Thoracic aorta (tissue), 2 donors: ENCODE results near the gene DNMT3B. TPM values are rescaled to one million over a fixed set of nuclear protein-coding genes. Genes with fewer than 3 reads are reported as not detected.

Source experiments
- ATAC-seq: fragments of 150-250 bp; one replicate; pipeline ENCODE4 v1.8.0; 2017; ENCODE audit warnings: low read depth; ENCODE audit not compliant: insufficient number of reproducible peaks, low FRiP score
- DNase-seq: peaks from one replicate; pipeline ENCODE4 v3.0.0-alpha.2; 2020; ENCODE audit warnings: low spot score
- H3K27ac ChIP-seq, 2 donors: fragments of 200-600 bp; sonication (generic); 1 replicate in 1 of 2; 2 replicates in 1 of 2; pipeline ENCODE4 v1.5.1; 2016; ENCODE audit warnings: mild to moderate bottlenecking in 2 of 2, moderate library complexity in 2 of 2
- H3K27me3 ChIP-seq: fragments of 200-600 bp; sonication (generic); replicated peaks from 2 replicates; pipeline ENCODE4 v1.6.0; 2016; ENCODE audit warnings: mild to moderate bottlenecking; ENCODE audit not compliant: insufficient read depth
- H3K36me3 ChIP-seq: fragments of 200-600 bp; sonication (generic); one replicate; pipeline ENCODE4 v1.5.1; 2016
- H3K4me1 ChIP-seq, 2 donors: fragments of 200-600 bp; sonication (generic); 1 replicate in 1 of 2; 2 replicates in 1 of 2; pipeline versions ENCODE4 v1.5.1 to v1.6.0; 2016; ENCODE audit warnings: low read depth in 2 of 2, mild to moderate bottlenecking in 1 of 2; ENCODE audit not compliant: control insufficient read depth in 1 of 2
- H3K4me3 ChIP-seq: fragments of 200-600 bp; sonication (generic); 2 replicates; pipeline ENCODE4 v1.5.1; 2016; ENCODE audit warnings: mild to moderate bottlenecking
- H3K9me3 ChIP-seq: fragments of 200-600 bp; sonication (generic); 2 replicates; pipeline ENCODE4 v1.5.1; 2016
- CTCF ChIP-seq: fragments of 200-600 bp; sonication (generic); IDR thresholded peaks from one replicate; pipeline ENCODE4 v1.5.1; 2019; ENCODE audit warnings: antibody characterized with exemption
- total RNA-seq, 2 donors: library from RNA; depleted of rRNA; stranded (reverse); fragments of >200 nt; gene quantifications; one replicate each; pipeline versions ENCODE4 v1.1.0 to v1.2.3, GENCODE V29; 2016

DNMT3B gene
- total RNA-seq, 2 donors from 2014 or later = 0.81 to 1.3 TPM

DNA sequence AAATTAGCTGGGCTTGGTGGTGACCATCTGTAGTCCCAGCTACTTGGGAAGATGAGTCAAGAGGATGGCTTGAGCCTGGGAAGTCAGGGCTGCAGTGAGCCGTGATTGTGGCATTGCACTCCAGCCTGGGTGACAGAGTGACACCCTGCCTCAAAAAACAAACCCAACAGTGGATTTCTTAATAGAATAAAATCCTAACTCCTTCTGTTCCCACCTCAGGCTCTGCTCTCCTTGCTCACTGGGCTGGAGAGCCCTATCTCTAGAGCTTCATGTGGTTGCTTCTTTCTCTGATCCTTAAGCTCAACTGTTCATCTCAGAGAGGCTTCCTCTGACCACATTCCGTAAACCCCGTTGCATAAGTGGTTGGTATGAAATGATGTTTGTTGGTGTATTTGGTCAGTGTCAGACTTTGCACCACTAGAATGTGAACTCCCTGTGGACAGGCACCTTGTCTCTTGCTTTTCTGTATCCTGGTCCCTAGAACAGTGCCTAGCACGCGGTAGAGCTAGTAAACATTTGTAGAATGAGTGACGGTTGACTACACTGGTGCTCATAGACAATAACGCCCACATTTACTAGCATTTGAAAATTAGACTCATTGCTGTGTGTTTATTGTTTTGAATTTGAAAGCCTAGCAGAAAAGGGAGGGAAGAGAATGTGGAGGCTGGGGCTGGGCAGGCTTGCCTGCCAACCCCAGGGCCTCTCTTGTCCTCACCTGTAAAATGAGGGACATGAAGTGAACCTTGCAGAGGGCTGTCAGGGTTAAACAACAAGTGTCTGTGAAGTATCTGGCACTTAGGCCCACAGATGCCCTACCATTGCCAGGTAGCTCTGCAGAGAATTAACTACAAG, 61.8 kb downstream of the DNMT3B start:
- H3K36me3 ChIP-seq = peaks cover 10% of the 10 kb centered on the region
- H3K27ac ChIP-seq = no peak overlapping the region
- no peak overlapping the region for H3K4me3 ChIP-seq
- DNase-seq (no peak), ATAC-seq (no peak)
- no peak for TF ChIP-seq CTCF
- no peaks in the 10 kb centered on the region for H3K27me3 ChIP-seq
- peaks cover 4 to 52% of the 10 kb centered on the region in 2 donors for H3K4me1 ChIP-seq
- H3K9me3 ChIP-seq = no peaks in the 10 kb centered on the region

DNA sequence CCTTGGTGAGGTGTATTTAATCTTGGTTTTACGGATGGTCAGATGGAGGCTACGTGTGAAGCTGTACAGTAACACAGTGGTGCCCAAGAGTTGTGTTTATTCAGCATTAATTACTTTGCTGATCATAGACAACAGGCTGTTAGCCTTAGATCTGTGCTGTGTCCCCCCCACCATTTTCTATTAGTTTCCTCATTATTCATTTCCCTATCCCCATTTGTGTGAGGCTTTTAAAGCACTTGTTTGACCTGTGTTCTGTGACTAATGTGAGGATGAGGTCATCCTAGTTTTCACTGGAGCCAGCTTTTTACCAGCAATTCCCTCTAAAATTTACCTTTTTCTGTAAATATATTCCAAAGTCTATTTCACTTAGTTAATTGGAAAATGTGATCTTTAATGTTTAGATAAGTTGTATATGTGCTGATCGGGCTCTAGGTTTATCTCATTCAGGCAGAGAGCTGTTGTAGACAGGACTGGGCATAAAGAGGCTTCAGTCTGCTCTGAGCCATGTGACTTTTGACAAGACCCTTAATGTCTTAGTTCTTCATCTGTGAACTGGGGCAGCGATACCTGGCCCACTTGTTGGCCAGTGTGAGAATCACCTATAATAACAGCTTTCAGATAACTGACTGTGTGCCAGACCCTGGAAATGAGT, 66.0 kb downstream of the DNMT3B start:
- ATAC-seq = no peak
- DNase-seq = no peak

GRCh38 chr20:32829311-32830005, 67.3 kb downstream of the DNMT3B start:
- ATAC-seq (no peak), DNase-seq (no peak)
- Histone ChIP-seq H3K27me3 (no peaks in the 10 kb centered on the region), H3K4me3 (no peak overlapping the region), H3K27ac (peak overlapping the region in 1 of 2 donors; percentile 37), H3K36me3 (peaks cover 13% of the 10 kb centered on the region), H3K9me3 (no peaks in the 10 kb centered on the region), H3K4me1 (peaks cover 13 to 28% of the 10 kb centered on the region in 2 donors)
- TF ChIP-seq CTCF = no peak

More for the DNA sequence above, 66.0 kb downstream of the DNMT3B start:
- TF ChIP-seq CTCF = no peak
- H3K27ac ChIP-seq = no peak overlapping the region
- no peaks in the 10 kb centered on the region for H3K27me3 ChIP-seq
- peaks cover 13 to 37% of the 10 kb centered on the region in 2 donors for H3K4me1 ChIP-seq
- H3K4me3 ChIP-seq = no peak overlapping the region
- H3K36me3 ChIP-seq = peaks cover 13% of the 10 kb centered on the region
- H3K9me3 ChIP-seq = no peaks in the 10 kb centered on the region

DNA sequence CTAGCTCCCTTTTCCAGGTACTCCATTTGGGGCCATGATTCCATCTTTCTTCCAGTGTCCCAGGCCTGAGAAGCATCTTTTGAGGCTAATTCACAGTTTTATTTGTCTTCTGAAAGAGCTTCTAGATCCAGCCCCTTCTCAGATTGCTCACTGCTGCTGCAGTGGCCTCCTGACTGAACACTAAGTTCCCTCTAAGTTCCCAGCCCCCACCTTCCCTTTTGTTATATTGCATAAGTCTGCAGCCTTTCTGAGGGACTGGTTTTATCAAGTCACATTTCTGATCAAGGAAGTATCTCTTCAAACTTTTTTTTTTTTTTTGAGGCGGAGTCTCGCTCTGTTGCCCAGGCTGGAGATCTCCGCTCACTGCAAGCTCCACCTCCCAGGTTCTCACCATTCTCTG, 68.3 kb downstream of the DNMT3B start:
- H3K9me3 ChIP-seq = no peaks in the 10 kb centered on the region
- no peak overlapping the region for H3K4me3 ChIP-seq
- peaks cover 13 to 28% of the 10 kb centered on the region in 2 donors for H3K4me1 ChIP-seq
- TF ChIP-seq CTCF = no peak
- no peaks in the 10 kb centered on the region for H3K27me3 ChIP-seq
- H3K27ac ChIP-seq = peak overlapping the region; percentile 32
- ATAC-seq (no peak), DNase-seq (no peak)
- peaks cover 13% of the 10 kb centered on the region for H3K36me3 ChIP-seq

DNA sequence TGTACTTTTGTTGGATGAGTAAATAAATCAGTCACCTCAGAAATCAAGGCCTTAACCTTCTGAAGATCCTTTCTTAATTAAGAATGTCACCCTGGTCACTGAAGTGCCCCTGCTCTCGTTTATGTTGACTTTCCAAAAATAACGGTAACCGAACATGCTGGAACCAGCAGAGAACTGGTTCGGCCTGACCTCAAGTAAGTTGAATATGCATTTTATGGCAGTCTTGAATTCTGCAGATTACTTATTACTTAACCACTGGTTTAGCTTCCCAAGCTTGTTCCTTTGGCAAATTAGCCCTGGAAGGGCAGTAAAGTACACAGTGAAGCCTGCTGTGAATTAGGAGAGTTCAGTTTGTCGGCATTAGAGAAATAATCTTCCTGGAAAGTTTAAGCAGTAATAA, 69.8 kb downstream of the DNMT3B start:
- no peak for TF ChIP-seq CTCF
- no peaks in the 10 kb centered on the region for H3K27me3 ChIP-seq
- ATAC-seq (no peak), DNase-seq (no peak)
- no peak overlapping the region for H3K27ac ChIP-seq
- no peak overlapping the region for H3K4me3 ChIP-seq
- H3K36me3 ChIP-seq = peaks cover 21% of the 10 kb centered on the region
- H3K4me1 ChIP-seq = peaks cover 13 to 28% of the 10 kb centered on the region in 2 donors
- H3K9me3 ChIP-seq = no peaks in the 10 kb centered on the region
